K562 (cell line): ENCODE results near the gene TRIM69. TPM values are rescaled to one million over a fixed set of nuclear protein-coding genes. Genes with fewer than 3 reads are reported as not detected.

Source experiments
- BCL6 ChIP-seq: fragments of 250-450 bp; sonication (Bioruptor Pico); IDR thresholded peaks from 2 replicates; pipeline ENCODE4 v1.4.0; 2020
- CC2D1A ChIP-seq: fragments of 450-650 bp; IDR thresholded peaks from 2 replicates; pipeline ENCODE4 v1.6.1; 2017; ENCODE audit warnings: mild to moderate bottlenecking
- CREB1 ChIP-seq, 2 experiments: sonication (generic) in 1 of 2; formaldehyde crosslinking in 1 of 2; IDR thresholded peaks; 2 replicates each; pipeline versions ENCODE4 v1.6.1 to v1.8.0; 2012 to 2022; ENCODE audit warnings: inconsistent platforms in 1 of 2, mild to moderate bottlenecking in 1 of 2, missing genetic modification reagents in 1 of 2, moderate library complexity in 1 of 2
- DPF2 ChIP-seq: fragments of 450-650 bp; IDR thresholded peaks from 2 replicates; pipeline ENCODE4 v1.6.1; 2016
- ETV1 ChIP-seq: fragments of 450-650 bp; conservative IDR thresholded peaks from 2 replicates; pipeline ENCODE4 v1.6.1; 2016; ENCODE audit warnings: missing genetic modification characterization, control low read depth, low read depth, missing compliant biosample characterization
- ETV6 ChIP-seq, 3 experiments: fragments of 150-350 bp in 1 of 3; sonication (generic) in 1 of 3; formaldehyde crosslinking in 1 of 3; IDR thresholded peaks; 2 replicates each; pipeline versions ENCODE4 v1.6.1 to v1.8.0; 2014 to 2022; ENCODE audit warnings: borderline replicate concordance in 2 of 3, low read depth in 2 of 3, antibody characterized with exemption in 1 of 3, low read length in 1 of 3, mild to moderate bottlenecking in 1 of 3, missing genetic modification reagents in 1 of 3
- EWSR1 ChIP-seq: fragments of 450-650 bp; IDR thresholded peaks from 2 replicates; pipeline ENCODE4 v1.6.1; 2018; ENCODE audit warnings: borderline replicate concordance, mild to moderate bottlenecking, low read depth, moderate library complexity; ENCODE audit not compliant: partially characterized antibody
- FOXJ3 ChIP-seq: sonication (generic); formaldehyde crosslinking; IDR thresholded peaks from 2 replicates; pipeline ENCODE4 v1.4.0; 2020; ENCODE audit warnings: mild to moderate bottlenecking, missing genetic modification reagents
- HBP1 ChIP-seq: fragments of 450-650 bp; formaldehyde crosslinking; IDR thresholded peaks from 2 replicates; pipeline ENCODE4 v1.4.0; 2022; ENCODE audit warnings: missing genetic modification characterization
- HDAC2 ChIP-seq: fragments of 450-650 bp; IDR thresholded peaks from 2 replicates; pipeline ENCODE4 v1.6.1; 2016; ENCODE audit warnings: mild to moderate bottlenecking
- HOMEZ ChIP-seq: fragments of 250-450 bp; sonication (Bioruptor Pico); IDR thresholded peaks from 2 replicates; pipeline ENCODE4 v1.4.0; 2020; ENCODE audit warnings: mild to moderate bottlenecking, moderate library complexity
- LARP7 ChIP-seq: fragments of 450-650 bp; IDR thresholded peaks from 2 replicates; pipeline ENCODE4 v1.6.1; 2016
- PHF8 ChIP-seq: fragments of 200-600 bp; sonication (generic); IDR thresholded peaks from 2 replicates; pipeline ENCODE4 v1.6.1; 2012; ENCODE audit warnings: mixed run types, mild to moderate bottlenecking, inconsistent platforms, low read length, moderate library complexity, borderline replicate concordance
- RFX7 ChIP-seq: fragments of 250-450 bp; sonication (Bioruptor Pico); IDR thresholded peaks from 2 replicates; pipeline ENCODE4 v1.5.1; 2021; ENCODE audit warnings: mild to moderate bottlenecking
- SP1 ChIP-seq: sonication (generic); formaldehyde crosslinking; IDR thresholded peaks from 2 replicates; pipeline ENCODE4 v1.8.1; 2022; ENCODE audit warnings: mild to moderate bottlenecking, missing genetic modification reagents
- TCF15 ChIP-seq: fragments of 250-450 bp; sonication (Bioruptor Pico); IDR thresholded peaks from 2 replicates; pipeline ENCODE4 v1.8.0; 2022; ENCODE audit warnings: moderate library complexity, mild to moderate bottlenecking, inconsistent platforms
- VEZF1 ChIP-seq: fragments of 200-800 bp; sonication (Bioruptor generic); IDR thresholded peaks from 2 replicates; pipeline ENCODE4 v1.6.1; 2017; ENCODE audit warnings: missing genetic modification characterization, missing compliant biosample characterization
- YBX1 ChIP-seq: fragments of 450-650 bp; IDR thresholded peaks from 2 replicates; pipeline ENCODE4 v1.7.1; 2016; ENCODE audit warnings: mild to moderate bottlenecking
- ZNF184 ChIP-seq: sonication (generic); formaldehyde crosslinking; IDR thresholded peaks from 2 replicates; pipeline ENCODE4 v1.5.0; 2020; ENCODE audit warnings: missing genetic modification reagents
- ZNF239 ChIP-seq: fragments of 250-450 bp; sonication (Bioruptor Pico); IDR thresholded peaks from 2 replicates; pipeline ENCODE4 v1.4.0; 2020; ENCODE audit warnings: mild to moderate bottlenecking
- ZNF668 ChIP-seq: fragments of 250-450 bp; sonication (Bioruptor Pico); IDR thresholded peaks from 2 replicates; pipeline ENCODE4 v1.8.0; 2022; ENCODE audit warnings: mild to moderate bottlenecking, inconsistent platforms
- ZNF707 ChIP-seq: fragments of 250-450 bp; sonication (Bioruptor Pico); conservative IDR thresholded peaks from 2 replicates; pipeline ENCODE4 v1.8.0; 2022; ENCODE audit warnings: inconsistent platforms, mild to moderate bottlenecking, moderate library complexity
- ZNF717 ChIP-seq: fragments of 250-450 bp; sonication (Bioruptor Pico); IDR thresholded peaks from 2 replicates; pipeline ENCODE4 v1.5.0; 2021
- ZNF77 ChIP-seq: fragments of 250-450 bp; sonication (Bioruptor Pico); IDR thresholded peaks from 2 replicates; pipeline ENCODE4 v1.5.0; 2020
- ZNF778 ChIP-seq: fragments of 450-650 bp; formaldehyde crosslinking; IDR thresholded peaks from 2 replicates; pipeline ENCODE4 v1.4.0; 2020; ENCODE audit warnings: mild to moderate bottlenecking, moderate library complexity
- polyA plus RNA-seq, 8 experiments: library from polyadenylated mRNA; depleted of rRNA in 4 of 8; stranded (reverse) in 5 of 8; unstranded in 3 of 8; fragments of >200 nt; fragmentation: Nextera tagmentation in 2 of 8; fragmentation: Illumina TruSeq in 1 of 8; extraction: Ambion mirVana in 2 of 8; extraction: Trizol in 1 of 8; gene quantifications; 2 replicates each; pipeline versions ENCODE4 v1.2.1 to v1.2.3, GENCODE V29; 2011 to 2014; ENCODE audit warnings: inconsistent platforms in 1 of 8, missing spikeins in 1 of 8
- total RNA-seq, 7 experiments: library from RNA; depleted of rRNA in 6 of 7; stranded (reverse); fragments of >200 nt in 6 of 7; fragmentation: Illumina TruSeq in 2 of 7; extraction: Trizol in 2 of 7; gene quantifications; 2 replicates each; pipeline versions ENCODE4 v1.2.1 to v1.2.3, GENCODE V29; 2011 to 2021; ENCODE audit warnings: low replicate concordance in 1 of 7

The TRIM69 gene
- total and polyA plus RNA-seq, 9 of the 15 experiments (the other 6 are each of a cell fraction or from before 2014, with no cell fraction given), result 1.0 to 4.3 (median 2.3) TPM

- TF ChIP-seq HOMEZ (CRISPR knock-in tag) (no peak), ZNF184 (CRISPR knock-in tag) (no peak), PHF8 (no peak), ZNF77 (CRISPR knock-in tag) (no peak), CREB1 (IDR thresholded peaks at IDR 0.05) (no peak), CREB1 (CRISPR knock-in tag; IDR thresholded peaks at IDR 0.05) (no peak), VEZF1 (CRISPR knock-in tag) (peak; percentile 15; the same call in 1 of the 2 replicates), ETV6 (IDR thresholded peaks at IDR 0.05; ENCODE audit: borderline replicate concordance in 1 of 2, low read depth in 2 of 2, low read length in 1 of 2) (no peak), ETV6 (CRISPR knock-in tag; IDR thresholded peaks at IDR 0.05; ENCODE audit: borderline replicate concordance) (no peak), YBX1 (no peak), ZNF239 (no peak), ZNF778 (CRISPR knock-in tag) (no peak), HBP1 (CRISPR knock-in tag) (no peak), HDAC2 (peak; percentile 38; the same call in 1 of the 2 replicates), ZNF717 (CRISPR knock-in tag) (no peak), CC2D1A (peak; percentile 54; the same call in 1 of the 2 replicates), DPF2 (peak; percentile 36), LARP7 (peak; percentile 90; the same call in 1 of the 2 replicates), RFX7 (no peak), BCL6 (CRISPR knock-in tag) (no peak), SP1 (CRISPR knock-in tag) (no peak), ZNF668 (CRISPR knock-in tag) (peak; percentile 18; the same call in 1 of the 2 replicates), TCF15 (CRISPR knock-in tag) (no peak), ZNF707 (CRISPR knock-in tag) (no peak), EWSR1 (no peak), FOXJ3 (CRISPR knock-in tag) (no peak), ETV1 (no peak)
Measured at GRCh38 chr15:44712346-44713005, 23.9 kb upstream of the TRIM69 start (continued).
